HG03066 (cell line): ENCODE measurements around the gene ADCY9.
"Not testable (repeated sequence)": the region's sequence is repeated elsewhere in the genome, so short reads cannot be mapped to it uniquely, and the experiment has no call there.

Experiments
- ATAC-seq: cut with Tn5 transposase; IDR thresholded peaks from one replicate; pipeline ENCODE4 v1.9.1; 2021; ENCODE audit warnings: low read depth; ENCODE audit not compliant: unreplicated experiment

The ADCY9 gene

DNA sequence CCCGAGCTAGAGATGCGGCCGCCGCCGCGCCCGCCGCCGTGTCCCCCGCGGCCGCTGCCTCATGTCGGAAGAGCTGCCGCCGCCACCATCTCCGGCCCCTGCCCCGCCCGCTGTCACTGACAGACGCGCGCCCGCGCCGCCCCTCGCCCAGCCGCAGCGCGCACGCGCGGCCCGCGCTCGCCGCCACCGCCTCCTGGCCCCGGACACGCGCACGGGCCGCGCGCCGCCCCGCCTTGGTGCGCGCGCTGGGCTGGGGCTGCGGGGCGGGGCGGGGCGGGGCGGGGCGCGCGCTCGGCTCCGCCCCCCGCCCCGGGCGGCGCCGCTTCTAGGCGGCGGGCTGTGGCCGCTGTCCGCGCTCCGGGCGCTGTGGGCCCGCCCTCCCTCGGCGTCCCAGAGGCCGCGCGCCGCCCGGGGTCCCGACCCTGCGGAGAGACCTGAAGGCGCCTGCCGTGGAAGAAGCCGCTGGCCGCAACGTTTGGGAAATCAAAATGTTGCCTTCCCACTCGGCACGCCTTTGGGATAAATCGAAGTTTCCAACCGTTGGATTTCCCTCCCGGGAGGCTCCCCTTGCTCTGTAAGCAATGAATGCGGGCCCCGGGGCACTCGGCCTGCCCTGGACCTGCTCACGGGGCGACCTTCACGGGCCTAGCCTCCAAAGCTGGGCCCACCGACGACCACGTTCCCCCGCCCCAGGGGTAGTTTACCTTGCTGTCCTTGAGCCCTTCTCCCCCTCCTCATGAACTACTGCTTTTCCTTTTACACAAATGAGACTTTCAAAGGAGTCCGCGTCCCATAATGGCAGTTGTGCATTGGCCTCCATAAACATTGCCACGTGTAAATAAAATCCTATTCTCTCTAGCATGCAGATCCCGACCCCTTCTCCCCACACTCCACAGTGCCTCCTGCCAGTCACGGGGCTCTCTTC, at the start of gene ADCY9:
ADCY9 (minus strand) TSS at position 118 of the 925 bp plus-strand sequence. CDS start 1,000 bp downstream, outside the sequence.
- ATAC-seq, result peak; percentile 83

DNA sequence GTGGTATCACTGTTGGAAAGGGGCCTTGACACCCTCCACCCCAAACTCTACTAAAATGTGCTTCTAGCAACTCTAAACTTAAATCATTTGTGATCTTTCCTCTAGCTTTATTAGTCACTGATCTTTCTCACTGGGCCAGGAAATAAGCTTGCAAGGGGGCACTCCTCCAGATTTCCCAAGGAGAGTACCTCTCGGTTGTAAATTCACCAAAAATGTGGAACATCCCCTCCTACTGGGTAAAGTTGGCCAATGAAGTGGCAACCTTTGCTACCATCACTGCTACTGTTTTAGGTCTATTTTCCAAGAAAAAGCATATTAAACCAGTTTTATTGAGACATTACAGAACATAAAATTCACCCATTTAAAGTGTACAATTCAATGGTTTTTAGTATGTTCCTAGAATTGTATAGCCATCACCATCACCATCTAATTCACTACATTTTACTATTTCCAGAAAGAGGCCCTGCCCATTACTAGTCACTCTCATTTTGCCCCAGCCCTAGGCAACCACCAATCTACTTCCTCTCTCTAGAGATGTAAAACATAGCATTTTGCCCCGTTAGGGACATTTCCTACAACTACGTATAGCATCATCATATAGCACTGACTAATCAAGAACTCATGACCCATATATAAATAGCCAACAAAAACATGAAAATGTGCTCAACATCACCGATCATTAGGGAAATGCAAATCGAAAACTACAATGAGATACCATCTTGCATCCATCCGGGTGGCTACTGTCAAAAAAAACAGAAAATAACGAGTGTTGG, 44.6 kb upstream of the ADCY9 start:
- ATAC-seq, result no peak

DNA sequence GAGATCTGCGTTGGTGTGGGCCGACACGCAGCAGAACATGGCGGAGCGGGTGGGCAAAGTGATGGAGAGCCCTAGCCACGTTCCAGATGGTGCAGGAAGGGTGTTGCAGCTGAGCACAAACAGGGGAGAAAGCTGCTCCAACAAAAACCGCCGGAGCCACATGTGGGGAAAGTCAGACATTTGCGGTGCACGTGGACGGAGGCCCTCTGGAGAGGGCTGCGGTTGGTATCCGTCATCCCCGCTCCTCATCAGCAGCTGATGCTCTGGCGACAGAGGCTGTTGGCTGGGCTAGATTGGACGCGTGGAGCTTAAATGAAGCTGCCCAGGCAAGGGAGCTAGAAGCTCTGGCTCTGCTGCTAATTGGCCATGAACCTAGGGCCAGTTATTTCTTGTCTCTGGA, 43.5 kb upstream of the ADCY9 start:
- ATAC-seq, result no peak

DNA sequence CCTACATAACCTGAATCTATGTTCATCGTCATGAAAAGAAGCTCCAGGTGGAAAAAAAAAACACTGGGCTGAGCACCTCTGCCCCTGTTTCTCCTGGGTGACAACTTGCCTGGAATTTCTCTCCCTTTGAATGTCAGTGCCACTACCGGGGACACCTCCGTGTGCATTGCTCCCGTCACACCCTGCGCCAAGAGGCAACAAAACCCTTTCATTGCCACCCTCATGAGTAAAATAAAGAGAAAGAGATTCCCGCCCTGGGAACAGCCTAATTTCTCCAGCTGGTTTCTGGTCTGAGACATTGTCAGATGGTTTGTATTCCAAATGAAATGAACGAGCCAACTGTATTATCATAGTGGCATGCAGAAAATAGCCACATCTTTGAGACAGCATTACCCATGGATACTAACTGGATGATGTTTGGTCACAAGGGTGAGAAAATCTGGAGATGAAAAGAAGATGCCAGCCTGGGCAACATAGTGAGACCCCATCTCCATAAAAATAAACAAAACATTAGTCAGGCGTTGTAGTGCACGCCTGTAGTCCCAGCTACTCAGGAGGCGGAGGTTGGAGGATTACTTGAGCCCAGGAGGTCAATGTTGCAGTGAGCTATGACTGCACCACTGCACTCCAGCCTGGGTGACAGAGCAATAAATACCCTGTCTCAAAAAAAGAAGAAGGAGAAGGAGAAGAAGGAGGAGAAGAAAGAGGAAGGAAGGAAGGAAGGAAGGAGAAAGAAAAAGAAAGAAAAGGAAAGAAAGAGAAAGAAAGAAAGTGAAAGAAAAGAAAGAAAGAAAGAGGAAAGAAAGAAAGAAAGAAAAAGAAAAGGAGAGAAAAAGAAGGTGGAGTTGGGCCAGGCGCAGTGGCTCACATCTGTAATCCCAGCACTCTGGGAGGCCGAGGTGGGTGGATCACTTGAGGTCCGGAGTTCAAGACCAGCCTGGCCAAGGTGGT, 42.2 kb upstream of the ADCY9 start:
- no peak for ATAC-seq

DNA sequence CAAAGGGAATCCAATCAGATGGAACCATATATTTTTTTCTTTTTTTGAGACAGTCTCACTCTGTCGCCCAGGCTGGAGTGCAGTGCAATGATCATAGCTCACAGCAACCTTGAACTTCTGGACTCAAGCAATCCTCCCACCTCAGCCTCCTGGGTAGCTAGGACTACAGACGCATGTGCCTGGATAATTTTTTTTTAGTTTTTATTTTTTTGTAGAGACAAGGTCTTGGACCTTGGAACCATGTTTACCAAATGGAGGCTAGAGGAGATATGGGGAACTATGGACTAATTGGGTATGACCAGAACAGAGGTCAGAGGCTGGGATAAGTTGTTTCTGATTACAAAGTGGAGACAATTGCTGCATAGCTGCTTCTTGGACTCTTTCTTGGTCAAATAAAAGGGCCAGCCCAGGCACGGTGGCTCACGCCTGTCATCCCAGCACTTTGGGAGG, 41.2 kb upstream of the ADCY9 start:
- no peak for ATAC-seq

DNA sequence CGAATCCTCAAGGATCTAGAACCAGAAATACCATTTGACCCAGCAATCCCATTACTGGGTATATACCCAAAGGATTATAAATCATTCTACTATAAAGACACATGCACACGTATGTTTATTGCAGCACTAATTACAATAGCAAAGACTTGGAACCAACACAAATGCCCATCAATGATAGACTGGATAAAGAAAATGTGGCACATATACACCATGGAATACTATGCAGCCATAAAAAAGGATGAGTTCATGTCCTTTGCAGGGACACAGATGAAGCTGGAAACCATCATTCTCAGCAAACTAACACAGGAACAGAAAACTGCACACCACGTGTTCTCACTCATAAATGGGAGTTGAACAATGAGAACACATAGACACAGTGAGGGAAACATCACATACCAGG, 40.3 kb upstream of the ADCY9 start:
- not testable (repeated sequence) for ATAC-seq

DNA sequence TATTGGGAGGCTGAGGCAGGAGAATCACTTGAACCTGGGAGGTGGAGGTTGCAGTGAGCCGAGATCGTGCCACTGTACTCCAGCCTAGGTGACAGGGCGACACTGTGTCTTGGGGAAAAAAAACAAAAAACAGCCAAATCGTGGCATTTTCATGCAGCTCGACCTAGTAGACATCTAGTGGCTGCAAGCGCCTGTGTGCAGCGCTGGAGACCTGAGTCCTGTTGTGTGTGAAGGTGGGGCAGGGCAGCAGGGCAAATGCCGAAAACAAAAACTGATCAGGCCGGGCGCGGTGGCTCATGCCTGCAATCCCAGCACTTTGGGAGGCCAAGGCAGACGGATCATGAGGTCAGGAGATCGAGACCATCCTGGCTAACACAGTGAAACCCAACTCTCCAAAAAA, 37.1 kb upstream of the ADCY9 start:
- not testable (repeated sequence) for ATAC-seq

DNA sequence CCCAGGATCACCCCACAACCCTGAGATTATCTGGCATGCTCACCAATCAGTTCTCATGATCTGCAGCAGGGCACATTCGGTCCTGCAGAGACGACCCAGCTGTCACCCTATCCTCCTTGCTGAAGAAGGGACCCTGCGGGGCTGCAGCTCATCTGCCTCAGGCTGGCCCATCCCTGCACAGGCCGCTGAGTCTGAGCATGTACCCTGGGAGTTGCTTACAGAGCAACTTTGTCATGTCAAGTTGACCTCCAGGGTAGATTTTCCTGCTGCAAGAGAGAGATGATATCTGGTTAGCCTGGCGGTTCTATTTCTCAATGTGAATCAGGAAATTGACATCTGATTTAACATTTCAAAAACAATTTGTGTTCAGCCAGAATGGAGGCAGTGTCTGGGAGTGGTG, 36.0 kb upstream of the ADCY9 start:
- no peak for ATAC-seq

DNA sequence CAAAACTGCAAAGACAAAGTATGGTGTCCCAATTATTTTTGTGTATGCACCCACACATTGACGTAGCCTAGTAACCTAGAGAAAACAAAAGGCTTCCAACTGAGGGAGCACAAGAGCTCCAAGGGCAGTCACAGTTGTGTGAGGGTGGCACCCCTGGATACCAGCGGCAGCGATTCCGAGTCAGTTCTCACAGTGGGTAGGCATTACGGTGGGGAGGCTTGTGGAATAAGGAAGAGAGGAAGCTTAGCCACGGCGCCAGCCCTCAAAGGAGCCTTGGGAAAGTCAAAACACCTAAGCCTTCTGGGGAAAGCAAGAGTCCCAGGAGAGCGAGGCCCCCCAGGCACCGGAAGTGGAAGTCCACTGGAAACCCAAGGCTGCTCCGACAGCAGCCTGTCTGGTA, 31.0 kb upstream of the ADCY9 start:
- no peak for ATAC-seq

DNA sequence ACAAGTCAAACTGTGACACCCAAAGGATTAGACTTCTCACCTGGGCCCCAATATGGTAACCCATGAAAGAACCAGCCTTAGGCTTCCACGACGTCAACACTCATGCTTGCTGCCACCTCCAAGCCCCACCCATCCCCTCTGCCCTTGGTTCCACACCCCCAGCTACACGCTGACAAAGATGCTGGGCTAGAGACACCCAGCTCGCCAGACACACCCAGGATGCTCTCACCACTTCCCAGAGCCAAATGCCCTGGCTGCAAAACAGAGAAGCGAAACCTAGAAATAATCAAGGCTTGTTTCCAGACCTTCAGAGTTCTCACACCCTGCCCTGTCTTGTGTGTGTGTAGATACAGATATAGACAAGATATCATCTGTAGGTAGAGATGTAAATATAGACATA, 26.0 kb upstream of the ADCY9 start:
- ATAC-seq, result no peak

DNA sequence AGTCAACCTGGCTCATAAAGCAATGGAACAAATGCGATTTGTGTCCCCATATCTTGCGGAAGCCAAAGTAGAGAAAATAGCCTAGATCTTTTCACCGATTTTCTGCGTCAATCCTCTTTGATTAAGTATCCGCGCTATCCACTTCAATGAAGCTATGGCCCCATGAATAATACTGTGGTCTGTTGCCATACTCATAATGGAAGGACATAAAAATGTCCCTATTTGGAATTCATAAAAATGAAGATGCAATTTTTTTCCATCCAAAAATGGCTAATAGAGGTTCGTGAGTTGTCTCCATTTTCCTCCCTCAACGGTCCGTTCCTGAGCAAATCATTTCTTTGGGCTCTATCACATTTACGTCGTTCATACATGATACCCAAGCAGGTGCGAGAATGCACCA, 25.4 kb upstream of the ADCY9 start:
- no peak for ATAC-seq

DNA sequence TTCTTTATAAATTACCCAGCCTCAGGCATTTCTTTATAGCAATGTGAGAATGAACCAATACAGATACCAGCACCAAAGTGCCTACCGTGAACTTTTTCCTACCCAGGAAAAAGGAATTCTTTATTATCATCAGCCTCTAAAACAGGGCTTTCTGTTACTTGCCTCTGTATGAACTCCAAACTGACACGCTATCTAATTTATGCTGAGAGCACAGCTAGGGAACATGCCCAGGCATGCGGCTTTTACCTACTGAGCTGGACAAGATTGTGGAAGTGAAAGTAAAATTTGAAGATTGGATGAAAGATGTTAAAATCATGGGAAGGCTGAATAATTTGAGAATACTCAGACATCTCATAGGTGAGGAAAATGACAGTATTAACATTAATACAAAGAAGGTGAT, 24.4 kb upstream of the ADCY9 start:
- ATAC-seq, result no peak

DNA sequence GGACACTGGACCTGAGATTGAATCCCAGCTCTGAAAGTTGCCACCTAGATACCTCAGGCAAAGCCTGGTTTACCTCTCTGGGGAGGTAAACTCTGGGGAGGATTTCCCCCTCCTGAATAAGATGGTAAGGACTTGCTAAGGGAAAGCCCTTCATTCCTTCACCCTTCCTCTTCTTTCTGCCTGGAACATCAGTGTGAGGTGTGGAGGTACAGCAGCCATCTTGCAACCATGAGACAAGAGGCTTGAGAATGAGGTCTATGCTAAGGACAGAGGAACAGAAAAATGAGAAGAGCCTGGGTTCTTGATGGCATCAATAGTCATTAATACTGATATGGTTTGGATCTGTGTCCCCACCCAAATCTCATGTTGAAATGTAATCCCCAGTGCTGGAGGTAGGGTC, 23.7 kb upstream of the ADCY9 start:
- ATAC-seq, result no peak

DNA sequence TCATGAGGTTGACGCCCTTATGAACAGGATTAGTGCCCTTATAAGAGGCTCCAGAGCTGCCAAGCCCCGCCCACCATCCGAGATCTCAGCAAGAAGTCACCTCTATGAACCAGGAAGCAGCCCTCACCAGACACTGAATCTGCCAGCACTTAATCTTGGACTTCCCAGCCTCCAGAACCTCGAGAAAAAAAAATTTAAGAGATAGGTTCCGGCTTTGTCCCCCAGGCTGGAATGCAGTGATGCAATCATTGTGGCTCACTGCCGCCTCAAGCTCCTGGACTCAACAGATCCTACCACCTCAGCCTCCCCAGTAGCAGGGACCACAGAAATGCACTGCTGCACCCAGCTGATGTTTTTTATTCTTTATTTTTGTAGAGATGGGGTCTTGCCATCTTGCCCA, 22.5 kb upstream of the ADCY9 start:
- no peak for ATAC-seq

DNA sequence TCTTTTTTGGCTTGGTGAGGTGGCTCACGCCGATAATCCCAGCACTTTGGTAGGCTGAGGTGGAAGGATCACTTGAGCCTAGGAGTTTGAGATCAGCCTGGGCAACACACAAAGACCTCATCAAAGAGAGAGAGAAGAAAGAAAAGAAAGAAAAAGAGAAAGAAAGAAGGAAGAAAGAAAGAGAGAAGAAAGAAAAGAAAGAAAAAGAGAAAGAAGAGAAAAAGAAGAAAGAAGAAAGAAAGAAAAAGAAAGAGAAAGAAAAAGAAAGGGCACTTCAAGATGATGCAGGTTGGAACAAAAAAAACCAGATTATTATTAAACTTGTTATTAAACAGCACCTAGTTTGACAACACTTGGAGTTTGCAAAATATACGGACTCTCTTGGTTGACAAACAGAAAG, 21.2 kb upstream of the ADCY9 start:
- no peak for ATAC-seq

DNA sequence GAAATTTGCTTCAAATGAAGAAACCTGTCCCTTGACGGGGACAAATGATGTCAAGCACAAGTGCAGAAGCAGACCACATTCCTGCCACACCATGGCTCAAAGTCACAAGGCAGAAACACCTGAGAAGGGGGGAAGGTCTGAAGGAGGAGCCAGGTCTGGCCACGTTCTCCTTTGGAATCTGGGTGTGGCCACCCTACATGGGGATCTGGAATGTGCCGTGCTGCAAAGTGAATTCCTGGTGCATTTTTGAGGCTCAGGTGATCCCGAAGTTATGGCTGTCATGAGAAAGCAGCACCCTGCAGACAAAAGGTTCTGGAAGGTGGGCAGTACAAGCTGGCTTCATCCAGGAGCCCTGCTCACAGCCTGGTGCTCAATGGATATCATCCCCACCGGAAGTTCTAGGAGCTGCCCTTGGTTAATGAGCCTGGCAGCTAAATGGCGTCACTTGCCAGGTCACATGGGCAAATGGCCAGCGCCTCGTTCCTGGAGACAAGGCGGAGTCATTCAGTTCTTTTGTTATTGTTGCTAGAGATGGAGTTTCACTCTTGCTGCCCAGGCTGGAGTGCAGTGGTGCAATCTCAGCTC, 20.1 kb upstream of the ADCY9 start:
- ATAC-seq, result no peak

DNA sequence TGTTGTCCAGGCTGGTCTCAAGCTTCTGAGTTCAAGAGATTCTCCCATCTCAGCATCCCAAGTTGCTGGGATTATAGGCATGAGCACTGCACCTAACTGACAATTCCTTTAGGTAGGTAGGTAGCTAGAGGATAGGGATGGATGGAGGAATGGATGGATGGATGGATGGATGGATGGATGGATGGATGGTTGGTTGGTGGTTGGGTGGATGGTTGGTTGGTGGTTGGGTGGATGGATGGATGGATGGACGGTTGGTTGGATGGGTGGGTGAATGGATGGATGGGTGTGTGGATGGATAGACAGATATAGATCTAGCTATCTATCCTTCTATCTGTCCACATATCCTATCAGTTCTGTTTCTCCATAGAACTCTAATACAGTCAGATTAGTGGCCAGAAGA, 19.3 kb upstream of the ADCY9 start:
- no peak for ATAC-seq

DNA sequence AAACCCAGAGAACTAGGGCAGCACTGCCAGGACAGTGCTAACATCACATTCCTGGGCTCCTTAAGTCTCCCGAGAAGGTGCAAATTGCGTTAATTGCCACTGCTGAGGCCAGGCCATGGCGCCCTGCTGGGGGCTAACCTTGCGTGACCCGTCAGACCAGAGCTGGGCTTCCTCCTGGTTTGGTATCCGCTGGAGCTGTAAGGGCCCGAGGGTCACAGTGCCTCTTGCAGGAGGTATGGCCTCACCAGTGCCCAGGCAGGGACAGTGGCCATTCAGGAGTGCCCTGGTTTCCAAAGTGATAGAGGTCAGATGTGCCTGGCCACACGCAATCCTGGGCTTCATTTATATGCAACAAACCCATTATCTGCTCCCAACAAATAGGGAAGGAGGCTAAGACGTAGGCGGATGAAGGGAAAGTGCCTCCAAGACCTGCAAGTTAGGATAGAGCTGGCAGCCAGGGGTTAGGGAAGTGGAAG, 17.7 kb upstream of the ADCY9 start:
- ATAC-seq, result no peak

DNA sequence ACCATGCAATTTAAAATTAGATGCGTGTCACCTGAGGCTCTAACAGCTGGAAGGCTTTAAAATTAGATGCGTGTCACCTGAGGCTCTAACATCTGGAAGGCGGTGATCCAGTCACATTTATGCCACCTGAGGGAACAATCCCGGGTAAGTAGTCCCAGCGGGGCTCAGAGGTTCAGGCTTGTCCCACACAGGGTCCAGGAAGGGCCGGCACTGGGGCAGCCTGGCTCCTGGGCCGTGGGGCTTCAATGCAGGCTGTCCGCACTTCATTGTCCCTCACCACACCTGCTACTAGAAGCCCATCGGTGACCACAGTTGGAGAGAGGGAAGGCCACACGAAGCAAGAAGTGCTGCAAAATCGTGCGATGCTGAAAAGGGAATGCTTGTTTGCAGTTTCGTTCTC, 15.4 kb upstream of the ADCY9 start:
- no peak for ATAC-seq
